OCI-M1 (cell line): ENCODE results near the gene FAM184A.
A peak's percentile ranks its signal among the peaks of the same experiment; 100 is the strongest.

Source experiments
- DNase-seq: peaks from one replicate; lab custom pipeline; 2025; lab: John Stamatoyannopoulos, UW

FAM184A gene

GRCh38 chr6:119060255-119060907 is 18.1 kb downstream of the FAM184A start:
- DNase-seq, result peak; percentile 49

- DNase-seq, result no peak
Measured at GRCh38 chr6:119055069-119055468, 23.4 kb downstream of the FAM184A start.

GRCh38 chr6:119052987-119053386 is 25.5 kb downstream of the FAM184A start:
- DNase-seq, result no peak

- DNase-seq, result peak; percentile 29
Measured at GRCh38 chr6:119052292-119052889, 26.1 kb downstream of the FAM184A start.

GRCh38 chr6:119044255-119044654 is 34.2 kb downstream of the FAM184A start:
- no peak for DNase-seq

GRCh38 chr6:119043783-119044182 is 34.7 kb downstream of the FAM184A start:
- DNase-seq, result no peak

- no peak for DNase-seq
Measured at GRCh38 chr6:119043265-119043664, 35.2 kb downstream of the FAM184A start.

GRCh38 chr6:119040636-119041035 is 37.8 kb downstream of the FAM184A start:
- DNase-seq, result no peak

GRCh38 chr6:119040229-119040628 is 38.2 kb downstream of the FAM184A start:
- no peak for DNase-seq

- DNase-seq, result no peak
Measured at GRCh38 chr6:119037941-119038623, 40.4 kb downstream of the FAM184A start.

GRCh38 chr6:119037264-119037663 is 41.2 kb downstream of the FAM184A start:
- DNase-seq, result no peak

GRCh38 chr6:119036081-119036480 is 42.4 kb downstream of the FAM184A start:
- no peak for DNase-seq

GRCh38 chr6:119035459-119035858 is 43.0 kb downstream of the FAM184A start:
- DNase-seq, result no peak

- no peak for DNase-seq
Measured at GRCh38 chr6:119034827-119035458, 43.5 kb downstream of the FAM184A start.

GRCh38 chr6:119032428-119032827 is 46.0 kb downstream of the FAM184A start:
- no peak for DNase-seq

- DNase-seq, result no peak
Measured at GRCh38 chr6:119030759-119031158, 47.7 kb downstream of the FAM184A start.

- DNase-seq, result no peak
Measured at GRCh38 chr6:119028091-119028490, 50.4 kb downstream of the FAM184A start.

- no peak for DNase-seq
Measured at GRCh38 chr6:119027465-119027864, 51.0 kb downstream of the FAM184A start.

- DNase-seq, result no peak
Measured at GRCh38 chr6:119026822-119027221, 51.6 kb downstream of the FAM184A start.

GRCh38 chr6:119025793-119026192 is 52.7 kb downstream of the FAM184A start:
- no peak for DNase-seq

- no peak for DNase-seq
Measured at GRCh38 chr6:119024111-119024510, 54.4 kb downstream of the FAM184A start.

GRCh38 chr6:119022796-119023195 is 55.7 kb downstream of the FAM184A start:
- no peak for DNase-seq
